GM23248 (cell line): ENCODE data around the gene SGPP2. TPM values are rescaled to one million over a fixed set of nuclear protein-coding genes. Genes with fewer than 3 reads are reported as not detected.

Experiments
- DNase-seq: peaks from one replicate; pipeline ENCODE4 v3.0.0-alpha.2; 2015
- H2AFZ ChIP-seq: fragments of 200-600 bp; sonication (generic); 2 replicates; pipeline ENCODE4 v1.6.1; 2016; ENCODE audit warnings: antibody characterized with exemption
- H3F3A ChIP-seq: fragments of 200-600 bp; sonication (generic); 2 replicates; pipeline ENCODE4 v1.6.1; 2016; ENCODE audit warnings: mild to moderate bottlenecking, antibody characterized with exemption, mixed run types; ENCODE audit not compliant: insufficient read depth
- H3K27ac ChIP-seq: fragments of 200-600 bp; sonication (generic); 2 replicates; pipeline ENCODE4 v1.5.1; 2016; ENCODE audit warnings: mild to moderate bottlenecking
- H3K27me3 ChIP-seq: fragments of 200-600 bp; sonication (generic); replicated peaks from 2 replicates; pipeline ENCODE4 v1.6.1; 2016; ENCODE audit warnings: mild to moderate bottlenecking; ENCODE audit not compliant: insufficient read depth
- H3K36me3 ChIP-seq: fragments of 200-600 bp; sonication (generic); 2 replicates; pipeline ENCODE4 v1.6.1; 2016; ENCODE audit warnings: low read depth, mild to moderate bottlenecking
- H3K4me1 ChIP-seq: fragments of 200-600 bp; sonication (generic); 2 replicates; pipeline ENCODE4 v1.6.1; 2016; ENCODE audit warnings: mild to moderate bottlenecking; ENCODE audit not compliant: insufficient read depth
- H3K4me2 ChIP-seq: fragments of 200-600 bp; sonication (generic); one replicate; pipeline ENCODE4 v1.6.1; 2016; ENCODE audit warnings: mild to moderate bottlenecking; ENCODE audit not compliant: unreplicated experiment
- H3K4me3 ChIP-seq: fragments of 200-600 bp; sonication (generic); 2 replicates; pipeline ENCODE4 v1.5.1; 2016; ENCODE audit warnings: mild to moderate bottlenecking
- H3K79me2 ChIP-seq: fragments of 200-600 bp; sonication (generic); 2 replicates; pipeline ENCODE4 v1.6.1; 2016; ENCODE audit warnings: mild to moderate bottlenecking; ENCODE audit not compliant: insufficient read depth
- H3K9ac ChIP-seq: fragments of 200-600 bp; sonication (generic); 2 replicates; pipeline ENCODE4 v1.6.1; 2016; ENCODE audit warnings: mild to moderate bottlenecking
- H3K9me2 ChIP-seq: fragments of 200-600 bp; sonication (generic); 2 replicates; pipeline ENCODE4 v1.6.1; 2016; ENCODE audit warnings: mixed run types, mild to moderate bottlenecking, moderate library complexity; ENCODE audit not compliant: insufficient read depth
- H3K9me3 ChIP-seq: fragments of 200-600 bp; sonication (generic); one replicate; pipeline ENCODE4 v1.6.1; 2017; ENCODE audit warnings: low read depth
- H4K20me1 ChIP-seq: fragments of 200-600 bp; sonication (generic); 2 replicates; pipeline ENCODE4 v1.6.0; 2016; ENCODE audit not compliant: insufficient read depth
- EZH2 ChIP-seq: fragments of 200-600 bp; sonication (generic); IDR thresholded peaks from 2 replicates; pipeline ENCODE4 v1.6.1; 2018; ENCODE audit warnings: antibody characterized with exemption, mild to moderate bottlenecking; ENCODE audit not compliant: insufficient read depth, poor library complexity, severe bottlenecking
- EZH2phosphoT487 ChIP-seq: fragments of 200-600 bp; sonication (generic); IDR thresholded peaks from 2 replicates; pipeline ENCODE4 v1.6.1; 2018; ENCODE audit warnings: antibody characterized with exemption, moderate library complexity, mild to moderate bottlenecking, low read depth; ENCODE audit not compliant: insufficient read depth
- WGBS, 2 experiments: methylation state at CpG; one replicate each; pipeline ENCODE4 v1.1.6; 2015 to 2017; ENCODE audit warnings: low lambda C conversion rate in 2 of 2, low coverage in 1 of 2; ENCODE audit errors: missing lambda C conversion rate in 2 of 2; 5-methylcytosine and 5-hydroxymethylcytosine counted together
- in situ Hi-C: fragments of 300-500 bp; cut with MboI; formaldehyde crosslinking; loops from 2 replicates; pipeline ENCODE4 v1.15.0; 2020
- polyA plus RNA-seq: library from polyadenylated mRNA; unstranded; fragments of >200 nt; fragmentation: Nextera tagmentation; extraction: Ambion mirVana; gene quantifications from 2 replicates; pipeline ENCODE4 v1.2.1, GENCODE V29; 2016
- total RNA-seq: library from RNA; depleted of rRNA; stranded (reverse); fragments of >200 nt; shearing (Covaris generic); gene quantifications from 2 replicates; pipeline ENCODE4 v1.2.3, GENCODE V29; 2014

The SGPP2 gene
- total and polyA plus RNA-seq, 2 experiments from 2014 or later, result not detected

DNA sequence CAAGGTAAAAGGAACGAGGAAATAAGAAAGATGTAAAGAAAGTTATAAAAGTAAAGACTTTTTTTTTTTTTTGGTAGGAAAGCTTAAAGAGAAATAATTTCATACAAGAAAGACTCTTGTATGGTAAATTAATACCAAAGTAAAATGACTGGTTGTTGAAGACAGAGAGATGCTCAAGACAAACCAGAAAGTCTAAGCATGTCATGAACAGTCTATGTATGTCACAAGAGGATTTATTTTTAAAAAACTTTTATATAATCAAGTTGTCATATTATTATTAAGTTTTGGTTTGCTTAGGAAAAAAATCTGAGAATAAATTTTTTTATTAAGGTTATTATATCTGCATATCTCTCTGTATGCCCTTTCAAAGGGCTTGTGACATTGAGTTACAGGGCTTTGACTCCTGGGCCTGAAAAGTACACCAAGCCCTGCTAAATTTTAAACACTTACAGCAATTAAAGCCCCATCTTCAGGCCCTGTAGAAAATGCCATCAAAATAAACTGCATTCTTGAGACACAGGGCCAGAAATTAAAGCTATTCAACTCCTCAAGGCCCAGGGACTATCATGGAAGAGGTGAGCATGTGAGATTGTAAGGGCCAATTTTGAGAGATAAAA is 10.9 kb upstream of the SGPP2 start:
- no peaks in the 10 kb centered on the region for H3F3A ChIP-seq
- H3K4me1 ChIP-seq, result no peaks in the 10 kb centered on the region
- no peaks in the 10 kb centered on the region for H3K79me2 ChIP-seq
- no peaks in the 10 kb centered on the region for H3K9me2 ChIP-seq
- 1 to 6% methylated on average over 1 of the region's 1 CpG for WGBS, 2 experiments
- no peak overlapping the region for H3K4me3 ChIP-seq
- no peaks in the 10 kb centered on the region for H3K9me3 ChIP-seq
- in situ Hi-C loops, result no loop called here
- no peak overlapping the region for H3K4me2 ChIP-seq
- H2AFZ ChIP-seq, result no peak overlapping the region
- H3K27ac ChIP-seq, result no peak overlapping the region
- no peaks in the 10 kb centered on the region for H4K20me1 ChIP-seq
- H3K9ac ChIP-seq, result no peak overlapping the region
- H3K36me3 ChIP-seq, result no peaks in the 10 kb centered on the region
- no peak for DNase-seq
- no peaks in the 10 kb centered on the region for H3K27me3 ChIP-seq
- TF ChIP-seq EZH2 (no peak), EZH2phosphoT487 (no peak)

DNA sequence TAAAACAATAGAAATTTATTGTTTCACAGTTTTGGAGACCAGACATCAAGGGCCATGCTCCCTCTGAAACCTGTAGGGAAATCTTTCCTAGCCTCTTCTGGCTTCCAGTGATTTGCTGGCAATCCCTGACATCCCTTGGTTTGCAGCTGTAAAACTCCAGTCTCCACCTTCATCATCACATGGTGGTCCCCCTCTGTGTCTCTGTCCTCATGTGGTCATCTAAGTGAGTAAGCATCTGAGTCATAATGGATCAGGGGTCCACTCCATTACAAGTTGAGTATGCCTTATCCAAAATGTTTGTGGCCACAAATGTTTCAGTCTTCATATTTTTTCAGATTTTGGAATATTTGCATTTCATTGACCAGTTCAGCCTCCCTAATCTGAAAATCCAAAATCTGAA is 5.6 kb upstream of the SGPP2 start:
- Histone ChIP-seq H3K36me3 (no peaks in the 10 kb centered on the region), H3K4me2 (no peak overlapping the region), H3K4me1 (no peaks in the 10 kb centered on the region), H2AFZ (no peak overlapping the region), H3K9me3 (no peaks in the 10 kb centered on the region), H3K79me2 (no peaks in the 10 kb centered on the region), H4K20me1 (no peaks in the 10 kb centered on the region), H3F3A (no peaks in the 10 kb centered on the region), H3K9ac (no peak overlapping the region), H3K4me3 (no peak overlapping the region), H3K27me3 (peaks cover 15% of the 10 kb centered on the region), H3K27ac (no peak overlapping the region), H3K9me2 (no peaks in the 10 kb centered on the region)
- in situ Hi-C loops, result no loop called here
- TF ChIP-seq EZH2 (no peak), EZH2phosphoT487 (no peak)
- no peak for DNase-seq

DNA sequence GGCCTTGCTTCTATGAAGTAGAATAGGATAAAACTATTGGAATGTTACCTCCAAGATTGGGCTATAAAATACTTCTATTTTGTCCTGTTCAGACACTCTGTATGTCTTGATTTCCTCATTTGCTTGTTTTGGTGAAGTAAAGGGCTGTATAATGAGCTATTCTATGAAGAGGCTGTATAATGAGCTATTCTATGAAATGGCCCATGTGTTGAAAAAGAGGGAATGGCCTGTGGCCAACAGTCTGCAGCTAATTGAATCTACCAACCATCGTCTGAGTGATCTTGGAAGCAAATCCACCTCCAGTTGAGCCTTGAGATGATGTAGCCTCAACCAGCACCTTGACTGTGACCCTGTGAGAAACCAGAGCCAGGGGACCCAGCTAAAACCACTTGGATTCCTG is 3.8 kb upstream of the SGPP2 start:
- no peak overlapping the region for H2AFZ ChIP-seq
- H3K9ac ChIP-seq, result no peak overlapping the region
- in situ Hi-C loops, result no loop called here
- peaks cover 26% of the 10 kb centered on the region for H3K27me3 ChIP-seq
- no peaks in the 10 kb centered on the region for H3K4me1 ChIP-seq
- H3K79me2 ChIP-seq, result no peaks in the 10 kb centered on the region
- no peaks in the 10 kb centered on the region for H3F3A ChIP-seq
- TF ChIP-seq EZH2phosphoT487, result no peak
- TF ChIP-seq EZH2, result no peak
- no peaks in the 10 kb centered on the region for H4K20me1 ChIP-seq
- H3K4me3 ChIP-seq, result no peak overlapping the region
- WGBS, 2 experiments, result 0 to 7% methylated on average over 1 of the region's 1 CpG
- no peak overlapping the region for H3K27ac ChIP-seq
- no peaks in the 10 kb centered on the region for H3K9me2 ChIP-seq
- no peak for DNase-seq
- no peaks in the 10 kb centered on the region for H3K36me3 ChIP-seq
- no peaks in the 10 kb centered on the region for H3K9me3 ChIP-seq
- H3K4me2 ChIP-seq, result no peak overlapping the region

DNA sequence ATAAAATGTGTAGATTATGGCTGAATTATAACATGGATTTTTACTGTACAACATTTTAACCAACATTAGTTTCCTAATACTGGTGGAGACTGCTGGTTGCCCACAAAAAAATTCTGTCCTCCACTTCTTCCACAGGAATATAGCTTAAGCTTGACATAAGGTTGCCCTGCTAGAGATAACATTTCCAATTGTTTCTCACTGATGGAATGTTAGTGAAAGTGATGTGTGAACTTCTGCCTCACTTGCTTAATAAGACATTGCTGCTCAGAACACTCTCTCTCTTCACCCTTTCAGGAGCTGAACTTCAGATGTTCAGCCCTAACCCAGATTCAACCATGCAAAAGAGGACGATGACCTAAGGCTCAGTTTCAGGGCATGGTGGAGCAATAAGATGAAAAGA is 2.7 kb upstream of the SGPP2 start:
- no peak overlapping the region for H3K9ac ChIP-seq
- H3K27me3 ChIP-seq, result peaks cover 33% of the 10 kb centered on the region
- in situ Hi-C loops, result no loop called here
- 13 to 17% methylated on average over 1 of the region's 1 CpG for WGBS, 2 experiments
- H3K27ac ChIP-seq, result no peak overlapping the region
- no peaks in the 10 kb centered on the region for H3K36me3 ChIP-seq
- no peaks in the 10 kb centered on the region for H3K9me2 ChIP-seq
- TF ChIP-seq EZH2 (no peak), EZH2phosphoT487 (no peak)
- H4K20me1 ChIP-seq, result no peaks in the 10 kb centered on the region
- H3K4me1 ChIP-seq, result no peaks in the 10 kb centered on the region
- H3K4me2 ChIP-seq, result no peak overlapping the region
- no peak for DNase-seq
- no peaks in the 10 kb centered on the region for H3K9me3 ChIP-seq
- H2AFZ ChIP-seq, result no peak overlapping the region
- no peaks in the 10 kb centered on the region for H3F3A ChIP-seq
- H3K79me2 ChIP-seq, result no peaks in the 10 kb centered on the region
- no peak overlapping the region for H3K4me3 ChIP-seq

DNA sequence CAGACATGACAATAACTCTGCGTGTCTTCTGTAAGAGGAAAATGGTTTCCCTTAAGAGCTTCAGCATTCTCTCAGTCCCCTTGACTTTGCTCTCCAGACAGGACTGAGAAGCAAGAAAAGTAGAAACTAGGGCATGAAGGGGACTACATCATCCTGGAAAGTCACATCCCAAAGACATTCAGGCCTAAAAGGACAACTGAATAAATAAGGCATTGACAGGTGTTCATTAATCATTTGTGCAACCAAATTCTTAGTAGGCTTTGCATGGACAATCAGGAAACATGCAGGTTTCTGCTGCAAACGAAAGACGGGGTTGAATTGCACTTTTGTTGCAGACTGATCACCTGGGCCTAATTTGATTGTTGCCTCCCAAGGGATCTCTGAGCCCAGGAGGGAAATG is 1.2 kb upstream of the SGPP2 start:
- Histone ChIP-seq H3K9me3 (no peaks in the 10 kb centered on the region), H3K4me1 (no peaks in the 10 kb centered on the region), H3K9me2 (no peaks in the 10 kb centered on the region), H2AFZ (no peak overlapping the region), H3K27me3 (peaks cover 45% of the 10 kb centered on the region), H3K79me2 (no peaks in the 10 kb centered on the region), H3K4me3 (no peak overlapping the region), H4K20me1 (no peaks in the 10 kb centered on the region), H3K9ac (no peak overlapping the region), H3K4me2 (no peak overlapping the region), H3F3A (no peaks in the 10 kb centered on the region), H3K36me3 (no peaks in the 10 kb centered on the region), H3K27ac (no peak overlapping the region)
- no peak for TF ChIP-seq EZH2
- no peak for TF ChIP-seq EZH2phosphoT487
- 57 to 83% methylated on average over 3 of the region's 3 CpGs for WGBS, 2 experiments
- in situ Hi-C loops, result no loop called here
- DNase-seq, result no peak
